Prostate gland (tissue), 2 donors: ENCODE data around the gene RFTN1. TPM values are rescaled to one million over a fixed set of nuclear protein-coding genes. Genes with fewer than 3 reads are reported as not detected.

Source experiments
- DNase-seq: peaks from one replicate; pipeline ENCODE4 v3.0.0-alpha.2; 2019; ENCODE audit warnings: low spot score
- H3K27ac ChIP-seq, 2 donors: fragments of 200-600 bp; sonication (generic); 2 replicates each; pipeline ENCODE4 v1.5.1; 2017 to 2019
- H3K27me3 ChIP-seq: fragments of 200-600 bp; sonication (generic); replicated peaks from 2 replicates; pipeline ENCODE4 v1.5.1; 2019; ENCODE audit not compliant: insufficient read depth
- H3K36me3 ChIP-seq, 2 donors: fragments of 200-600 bp; sonication (generic); 1 replicate in 1 of 2; 2 replicates in 1 of 2; pipeline versions ENCODE4 v1.5.1 to v1.8.1; 2017 to 2019
- H3K4me1 ChIP-seq: fragments of 200-600 bp; sonication (generic); replicated peaks from 2 replicates; pipeline ENCODE4 v1.5.1; 2019
- H3K4me3 ChIP-seq, 2 donors: fragments of 200-600 bp; sonication (generic); 2 replicates each; pipeline ENCODE4 v1.5.1; 2017 to 2019
- H3K9me3 ChIP-seq: fragments of 200-600 bp; sonication (generic); 2 replicates; pipeline ENCODE4 v1.5.1; 2017
- POLR2A ChIP-seq: fragments of 450-650 bp; IDR thresholded peaks from one replicate; pipeline ENCODE4 v1.6.1; 2016; ENCODE audit warnings: antibody characterized with exemption, mild to moderate bottlenecking
- POLR2AphosphoS5 ChIP-seq: sonication (generic); formaldehyde crosslinking; IDR thresholded peaks from one replicate; pipeline ENCODE4 v1.6.1; 2017; ENCODE audit warnings: antibody characterized with exemption
- WGBS: methylation state at CpG from one replicate; pipeline ENCODE4 v1.1.5; 2018; 5-methylcytosine and 5-hydroxymethylcytosine counted together
- intact Hi-C: fragments of 100-400 bp; cut with DNase I; formaldehyde crosslinking; loops from one replicate; pipeline ENCODE4 v1.14.2; 2022
- total RNA-seq, 2 donors: library from RNA; depleted of rRNA; stranded (reverse); fragments of >200 nt; gene quantifications; one replicate each; pipeline ENCODE4 v1.1.0, GENCODE V29; 2016
- TF ChIP-seq, protein P1 (sequence below), 4 experiments: fragments of 200-600 bp in 2 of 4; fragments of 450-650 bp in 2 of 4; sonication (generic) in 2 of 4; IDR thresholded peaks; 1 replicate in 3 of 4; 2 replicates in 1 of 4; pipeline ENCODE4 v1.5.1; 2016 to 2019; ENCODE audit warnings: antibody characterized with exemption in 4 of 4, mild to moderate bottlenecking in 2 of 4, moderate library complexity in 2 of 4

Gene RFTN1
- total RNA-seq, 2 donors from 2014 or later: 7.4 to 16.1 TPM

DNA sequence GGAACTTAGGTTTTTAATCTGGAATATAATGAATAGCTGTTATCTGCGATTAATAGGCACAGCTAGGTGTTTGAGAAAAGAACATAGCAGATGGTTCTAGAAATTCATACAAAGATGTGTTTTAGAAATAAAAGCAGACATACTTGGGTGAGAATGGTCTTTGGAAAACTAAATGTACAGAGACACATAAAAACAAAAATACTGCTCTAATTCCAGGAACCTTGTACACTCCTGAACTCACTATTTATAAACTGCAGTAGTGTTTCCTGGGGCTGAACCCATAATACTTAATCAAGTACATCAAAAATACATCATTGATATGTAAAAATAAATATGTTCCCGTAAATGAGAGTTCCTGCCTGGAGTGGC, 143.0 kb downstream of the RFTN1 start:
- Histone ChIP-seq H3K27ac (no peak overlapping the region), H3K36me3 (no peaks in the 10 kb centered on the region), H3K27me3 (no peaks in the 10 kb centered on the region), H3K9me3 (no peaks in the 10 kb centered on the region), H3K4me3 (no peak overlapping the region), H3K4me1 (no peaks in the 10 kb centered on the region)
- whole genome bisulfite sequencing: 60% methylated on average over 2 of the region's 2 CpGs
- DNase-seq: no peak
- intact Hi-C loops: loop anchor here (10.0 kb wide), 1 partner anchor 144 kb away; the partner anchor contains the start of gene RFTN1
- TF ChIP-seq, protein P1, sequence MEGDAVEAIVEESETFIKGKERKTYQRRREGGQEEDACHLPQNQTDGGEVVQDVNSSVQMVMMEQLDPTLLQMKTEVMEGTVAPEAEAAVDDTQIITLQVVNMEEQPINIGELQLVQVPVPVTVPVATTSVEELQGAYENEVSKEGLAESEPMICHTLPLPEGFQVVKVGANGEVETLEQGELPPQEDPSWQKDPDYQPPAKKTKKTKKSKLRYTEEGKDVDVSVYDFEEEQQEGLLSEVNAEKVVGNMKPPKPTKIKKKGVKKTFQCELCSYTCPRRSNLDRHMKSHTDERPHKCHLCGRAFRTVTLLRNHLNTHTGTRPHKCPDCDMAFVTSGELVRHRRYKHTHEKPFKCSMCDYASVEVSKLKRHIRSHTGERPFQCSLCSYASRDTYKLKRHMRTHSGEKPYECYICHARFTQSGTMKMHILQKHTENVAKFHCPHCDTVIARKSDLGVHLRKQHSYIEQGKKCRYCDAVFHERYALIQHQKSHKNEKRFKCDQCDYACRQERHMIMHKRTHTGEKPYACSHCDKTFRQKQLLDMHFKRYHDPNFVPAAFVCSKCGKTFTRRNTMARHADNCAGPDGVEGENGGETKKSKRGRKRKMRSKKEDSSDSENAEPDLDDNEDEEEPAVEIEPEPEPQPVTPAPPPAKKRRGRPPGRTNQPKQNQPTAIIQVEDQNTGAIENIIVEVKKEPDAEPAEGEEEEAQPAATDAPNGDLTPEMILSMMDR (IDR thresholded peaks at IDR 0.05): no peak
- TF ChIP-seq POLR2AphosphoS5 (no peak), POLR2A (no peak)

DNA sequence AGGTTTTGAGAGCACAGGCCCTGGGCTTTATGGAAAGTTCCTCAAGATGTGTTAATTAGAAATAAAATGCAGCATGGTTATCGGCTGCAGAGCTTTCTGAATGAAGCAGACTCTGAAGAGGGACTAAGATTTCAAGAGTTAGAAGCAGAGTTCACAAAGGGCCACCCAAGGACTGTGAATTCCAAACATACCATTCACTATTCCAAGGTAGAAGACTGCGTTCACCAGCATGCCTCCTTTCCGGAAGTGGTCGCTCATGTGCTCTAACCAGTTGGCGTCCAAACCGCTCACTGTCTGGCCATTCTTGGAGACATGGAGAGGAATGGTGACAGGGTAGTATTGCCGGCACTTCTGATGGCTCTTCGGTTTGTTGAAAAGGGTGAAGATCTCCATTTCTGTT, 143.6 kb downstream of the RFTN1 start:
- no peak for DNase-seq
- H3K36me3 ChIP-seq: no peaks in the 10 kb centered on the region
- 74% methylated on average over 8 of the region's 8 CpGs for WGBS
- no peak overlapping the region for H3K27ac ChIP-seq
- no peaks in the 10 kb centered on the region for H3K9me3 ChIP-seq
- H3K4me3 ChIP-seq: no peak overlapping the region
- H3K4me1 ChIP-seq: no peaks in the 10 kb centered on the region
- TF ChIP-seq, protein P1 (IDR thresholded peaks at IDR 0.05): no peak
- TF ChIP-seq POLR2AphosphoS5: no peak
- no peak for TF ChIP-seq POLR2A
- H3K27me3 ChIP-seq: no peaks in the 10 kb centered on the region
- intact Hi-C loops: loop anchor here (10.0 kb wide), 1 partner anchor 145 kb away; the partner anchor contains the start of gene RFTN1

DNA sequence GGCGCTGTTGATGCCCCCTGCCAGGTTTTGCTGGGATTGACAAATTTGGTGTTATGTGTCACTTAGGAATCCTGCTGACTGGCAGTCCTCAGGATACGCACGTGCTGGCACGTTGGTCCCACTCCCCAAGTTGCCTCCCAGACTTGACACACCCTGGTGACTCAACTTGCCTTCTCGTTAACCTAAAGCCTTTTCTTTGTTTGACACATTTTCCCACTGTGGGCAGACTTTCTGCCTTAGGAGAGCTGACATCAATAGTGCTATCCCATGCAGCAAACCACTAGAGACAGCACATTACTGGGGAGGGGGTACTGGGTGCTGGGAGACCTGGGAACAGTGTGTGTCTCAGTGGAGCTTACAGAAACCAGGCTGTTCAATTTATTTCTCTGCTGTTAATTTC, 144.2 kb downstream of the RFTN1 start:
- no peak for DNase-seq
- H3K27ac ChIP-seq: no peak overlapping the region
- no peak overlapping the region for H3K4me3 ChIP-seq
- no peaks in the 10 kb centered on the region for H3K27me3 ChIP-seq
- TF ChIP-seq POLR2A (no peak), POLR2AphosphoS5 (no peak)
- TF ChIP-seq, protein P1 (IDR thresholded peaks at IDR 0.05): no peak
- no peaks in the 10 kb centered on the region for H3K4me1 ChIP-seq
- 60% methylated on average over 5 of the region's 5 CpGs for WGBS
- intact Hi-C loops: no loop called here
- H3K9me3 ChIP-seq: no peaks in the 10 kb centered on the region
- no peaks in the 10 kb centered on the region for H3K36me3 ChIP-seq

DNA sequence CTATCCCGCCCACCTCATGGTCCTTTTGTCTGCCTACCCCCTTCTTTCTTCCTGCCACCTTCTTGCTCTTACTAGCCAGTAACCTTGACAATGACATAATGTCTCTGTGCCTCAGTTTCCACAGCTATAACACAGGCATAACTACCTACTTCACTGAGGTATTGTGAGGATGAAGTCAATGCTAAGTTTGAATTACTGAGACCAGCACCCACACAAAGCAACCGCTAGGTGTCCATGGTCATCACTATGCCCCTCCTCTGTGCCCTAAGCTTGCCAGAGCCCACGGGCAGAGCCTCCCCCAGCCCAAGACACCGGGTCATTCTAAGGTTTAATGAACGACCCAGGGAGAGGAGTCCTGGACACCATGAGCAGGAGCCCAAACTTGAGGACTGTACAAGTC, 146.9 kb downstream of the RFTN1 start:
- Histone ChIP-seq H3K9me3 (no peaks in the 10 kb centered on the region), H3K27me3 (no peaks in the 10 kb centered on the region), H3K4me3 (no peak overlapping the region), H3K36me3 (no peaks in the 10 kb centered on the region), H3K4me1 (no peaks in the 10 kb centered on the region), H3K27ac (no peak overlapping the region)
- intact Hi-C loops: no loop called here
- 50% methylated on average over 5 of the region's 5 CpGs for WGBS
- TF ChIP-seq POLR2AphosphoS5: no peak
- TF ChIP-seq, protein P1 (IDR thresholded peaks at IDR 0.05): no peak
- TF ChIP-seq POLR2A: no peak
- DNase-seq: no peak

DNA sequence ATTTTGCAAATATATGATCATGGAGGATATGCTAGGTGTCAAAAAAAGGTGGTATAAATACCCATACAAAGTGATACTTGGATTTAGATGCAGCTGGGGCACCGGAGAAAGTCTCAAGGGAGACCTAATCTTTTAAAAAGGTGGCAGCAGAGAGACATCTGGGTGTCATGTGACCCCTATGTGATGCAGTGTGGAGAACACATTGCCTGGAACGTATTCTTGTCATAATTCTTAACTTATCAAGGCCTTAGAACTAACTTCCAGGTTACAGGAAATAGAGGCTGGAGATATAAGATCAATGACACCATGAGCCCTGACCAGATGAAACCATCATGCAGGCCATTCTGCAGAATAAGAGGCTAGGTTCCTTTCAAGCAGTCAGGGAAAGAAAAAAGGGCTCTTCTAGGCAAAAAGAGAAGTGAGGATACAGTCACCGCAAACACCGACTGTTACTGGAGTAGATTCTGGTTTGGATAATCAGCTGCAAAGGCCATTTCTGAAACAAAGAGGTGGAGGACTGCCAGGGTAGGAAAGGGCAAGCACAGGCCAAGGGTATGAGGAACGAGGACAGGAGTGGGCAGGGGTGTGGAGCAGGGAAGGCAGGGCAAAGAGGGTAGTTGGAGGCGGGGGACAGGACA, 147.9 kb downstream of the RFTN1 start:
- H3K4me3 ChIP-seq: no peak overlapping the region
- no peak for DNase-seq
- TF ChIP-seq POLR2AphosphoS5 (no peak), POLR2A (no peak)
- TF ChIP-seq, protein P1 (IDR thresholded peaks at IDR 0.05): no peak
- H3K36me3 ChIP-seq: no peaks in the 10 kb centered on the region
- no peak overlapping the region for H3K27ac ChIP-seq
- no peaks in the 10 kb centered on the region for H3K9me3 ChIP-seq
- 64% methylated on average over 6 of the region's 6 CpGs for WGBS
- H3K4me1 ChIP-seq: no peaks in the 10 kb centered on the region
- H3K27me3 ChIP-seq: no peaks in the 10 kb centered on the region
- intact Hi-C loops: no loop called here
